NCI-H2081 (cell line): ENCODE results near the gene ZSWIM6.

ENCODE experiments used
- DNase-seq, 2 experiments: peaks; one replicate each; lab custom pipeline; 2025; lab: John Stamatoyannopoulos, UW

Gene ZSWIM6

GRCh38 chr5:61538722-61539501 lies 206.9 kb downstream of the ZSWIM6 start:
- no peak for DNase-seq

GRCh38 chr5:61549530-61549929 lies 217.5 kb downstream of the ZSWIM6 start:
- no peak for DNase-seq

- no peak for DNase-seq
Measured at GRCh38 chr5:61551637-61552313, 219.7 kb downstream of the ZSWIM6 start.

- DNase-seq = no peak
Measured at GRCh38 chr5:61559146-61559545, 227.1 kb downstream of the ZSWIM6 start.

- DNase-seq = no peak
Measured at GRCh38 chr5:61559722-61560121, 227.7 kb downstream of the ZSWIM6 start.

GRCh38 chr5:61563401-61563800 lies 231.3 kb downstream of the ZSWIM6 start:
- DNase-seq = no peak

- no peak for DNase-seq
Measured at GRCh38 chr5:61567337-61567736, 235.3 kb downstream of the ZSWIM6 start.

- DNase-seq = no peak
Measured at GRCh38 chr5:61569353-61569752, 237.3 kb downstream of the ZSWIM6 start.

GRCh38 chr5:61570767-61571166 lies 238.7 kb downstream of the ZSWIM6 start:
- DNase-seq = no peak

GRCh38 chr5:61572959-61573358 lies 240.9 kb downstream of the ZSWIM6 start:
- no peak for DNase-seq

- DNase-seq = peak; percentile 2 to 14
Measured at GRCh38 chr5:61575103-61575502, 243.0 kb downstream of the ZSWIM6 start.

- no peak for DNase-seq
Measured at GRCh38 chr5:61575581-61575980, 243.5 kb downstream of the ZSWIM6 start.

GRCh38 chr5:61576556-61576955 lies 244.5 kb downstream of the ZSWIM6 start:
- no peak for DNase-seq

- no peak for DNase-seq
Measured at GRCh38 chr5:61578858-61579503, 246.9 kb downstream of the ZSWIM6 start.

GRCh38 chr5:61582205-61582820 lies 250.3 kb downstream of the ZSWIM6 start:
- DNase-seq = no peak

GRCh38 chr5:61582887-61583286 lies 250.8 kb downstream of the ZSWIM6 start:
- no peak for DNase-seq

- no peak for DNase-seq
Measured at GRCh38 chr5:61586096-61587084, 254.3 kb downstream of the ZSWIM6 start.

- DNase-seq = no peak
Measured at GRCh38 chr5:61587125-61587524, 255.1 kb downstream of the ZSWIM6 start.

GRCh38 chr5:61588216-61588615 lies 256.2 kb downstream of the ZSWIM6 start:
- DNase-seq = no peak

- no peak for DNase-seq
Measured at GRCh38 chr5:61589946-61590345, 257.9 kb downstream of the ZSWIM6 start.

- DNase-seq = no peak
Measured at GRCh38 chr5:61590473-61590872, 258.4 kb downstream of the ZSWIM6 start.
